CD4-positive, alpha-beta memory T cell (primary cell): ENCODE measurements around the gene DENND10. TPM values are rescaled to one million over a fixed set of nuclear protein-coding genes. Genes with fewer than 3 reads are reported as not detected.
A peak's percentile ranks its signal among the peaks of the same experiment; 100 is the strongest.
"Not testable (repeated sequence)": the region's sequence is repeated elsewhere in the genome, so short reads cannot be mapped to it uniquely, and the experiment has no call there.

Experiments
- CTCF ChIA-PET: fragments of 350-600 bp; sonication (Branson Sonifier 250); formaldehyde crosslinking; loops from one replicate; lab custom pipeline; 2021; ENCODE audit warnings: inconsistent platforms; ENCODE audit not compliant: partially characterized antibody; lab: Charles Lee
- POLR2A ChIA-PET: fragments of 350-600 bp; sonication (Branson Sonifier 250); formaldehyde crosslinking; loops from one replicate; lab custom pipeline; 2021; ENCODE audit not compliant: partially characterized antibody; lab: Charles Lee
- DNase-seq, 5 donors: peaks; one replicate each; pipeline versions ENCODE4 v3.0.0 to v3.0.0-alpha.2; 2020 to 2022; ENCODE audit warnings: mixed read lengths in 1 of 5
- H3K27ac ChIP-seq: one replicate; pipeline ENCODE4 v1.7.0; 2013; ENCODE audit warnings: low read depth, low read length
- H3K27me3 ChIP-seq: 2 replicates; pipeline ENCODE4 v1.7.0; 2013; ENCODE audit warnings: mild to moderate bottlenecking, low read length, moderate library complexity; ENCODE audit not compliant: insufficient read depth
- H3K36me3 ChIP-seq: 2 replicates; pipeline ENCODE4 v1.7.0; 2013; ENCODE audit warnings: mild to moderate bottlenecking, low read length, moderate library complexity; ENCODE audit not compliant: insufficient read depth
- H3K4me1 ChIP-seq: 2 replicates; pipeline ENCODE4 v1.7.0; 2013; ENCODE audit warnings: mild to moderate bottlenecking, low read length, moderate library complexity; ENCODE audit not compliant: insufficient read depth
- H3K4me3 ChIP-seq, 2 donors: one replicate each; pipeline ENCODE4 v1.7.0; 2013; ENCODE audit warnings: low read length in 2 of 2, mild to moderate bottlenecking in 1 of 2
- H3K9me3 ChIP-seq, 2 donors: one replicate each; pipeline ENCODE4 v1.7.0; 2013; ENCODE audit warnings: low read length in 2 of 2, control low read depth in 1 of 2; ENCODE audit not compliant: control insufficient read depth in 1 of 2
- H3K27ac Mint-ChIP-seq, 7 donors: one replicate each; pipeline ENCODE4 v1.8.0; 2020 to 2021; ENCODE audit warnings: mixed read lengths in 7 of 7, mild to moderate bottlenecking in 6 of 7, inconsistent platforms in 3 of 7, moderate library complexity in 3 of 7
- H3K27me3 Mint-ChIP-seq, 2 donors: one replicate each; pipeline ENCODE4 v1.8.0; 2020 to 2021; ENCODE audit warnings: mixed read lengths in 2 of 2
- H3K36me3 Mint-ChIP-seq, 2 donors: one replicate each; pipeline ENCODE4 v1.8.0; 2020 to 2021; ENCODE audit warnings: mixed read lengths in 2 of 2, inconsistent platforms in 1 of 2, mild to moderate bottlenecking in 1 of 2
- H3K4me1 Mint-ChIP-seq, 4 donors: one replicate each; pipeline ENCODE4 v1.8.0; 2020 to 2021; ENCODE audit warnings: mixed read lengths in 4 of 4, mild to moderate bottlenecking in 1 of 4
- H3K4me3 Mint-ChIP-seq, 8 donors: one replicate each; pipeline ENCODE4 v1.8.0; 2020 to 2021; ENCODE audit warnings: mixed read lengths in 8 of 8, mild to moderate bottlenecking in 7 of 8, moderate library complexity in 6 of 8, inconsistent platforms in 3 of 8
- H3K9me3 Mint-ChIP-seq, 8 donors: one replicate each; pipeline ENCODE4 v1.8.0; 2020 to 2021; ENCODE audit warnings: mixed read lengths in 8 of 8, mild to moderate bottlenecking in 5 of 8, inconsistent platforms in 3 of 8, moderate library complexity in 1 of 8
- intact Hi-C: fragments of 100-400 bp; cut with micrococcal nuclease; formaldehyde crosslinking; loops from one replicate; pipeline ENCODE4 v1.15.1; 2023
- polyA plus RNA-seq, 2 donors: library from polyadenylated mRNA; unstranded; fragments of 300-500 nt; fragmentation: Illumina TruSeq; gene quantifications; one replicate each; pipeline ENCODE4 v1.2.3, GENCODE V29; 2021
- total RNA-seq, 2 experiments: library from RNA; stranded (reverse); gene quantifications; one replicate each; pipeline ENCODE4 v1.2.3, GENCODE V29; 2021

The DENND10 gene
- total and polyA plus RNA-seq, 4 experiments from 2014 or later: 48.0 to 76.7 (median 54.1) TPM

- Mint-ChIP-seq H3K4me1 (peaks cover 25 to 43% (median 35%) of the 10 kb centered on the region in 4 donors), H3K9me3 (peaks cover 0 to 5% (median 0%) of the 10 kb centered on the region in 8 donors), H3K4me3 (no peak overlapping the region), H3K27me3 (no peaks in the 10 kb centered on the region), H3K27ac (no peak overlapping the region), H3K36me3 (peaks cover 0 to 8% of the 10 kb centered on the region in 2 donors)
- ChIA-PET CTCF (interaction anchor here (0.7 kb wide), 2 partner anchors 9 to 405 kb away, joined by 3 to 4 read pairs; no protein-coding TSS in a partner anchor), POLR2A (interaction anchor here (8.8 kb wide), 1 partner anchor 18 kb away, joined by 179 read pairs; the partner anchor contains the start of gene DENND10)
- H3K4me1 ChIP-seq: peaks cover 20% of the 10 kb centered on the region
- no peak overlapping the region for H3K27ac ChIP-seq
- intact Hi-C loops: loop anchor here (10.0 kb wide), 1 partner anchor 510 kb away; the partner anchor contains the start of gene TIAL1
- no peak for DNase-seq
- H3K9me3 ChIP-seq: no peaks in the 10 kb centered on the region
- no peak overlapping the region for H3K4me3 ChIP-seq
- H3K27me3 ChIP-seq: no peaks in the 10 kb centered on the region
- no peaks in the 10 kb centered on the region for H3K36me3 ChIP-seq
Observed at GRCh38 chr10:119084896-119085295, 19.0 kb upstream of the DENND10 start.

GRCh38 chr10:119087271-119087882, 16.5 kb upstream of the DENND10 start:
- H3K27me3 ChIP-seq: no peaks in the 10 kb centered on the region
- intact Hi-C loops: loop anchor here (10.0 kb wide), 1 partner anchor 507 kb away; the partner anchor contains the start of gene TIAL1
- ChIA-PET POLR2A (interaction anchor here (1.3 to 9.5 kb wide), 2 partner anchors 16 to 17 kb away, joined by 4 to 169 read pairs; partner anchors contain the start of gene DENND10), CTCF (no interaction called here)
- Mint-ChIP-seq H3K9me3 (peaks cover 0 to 2% (median 0%) of the 10 kb centered on the region in 8 donors), H3K27ac (peak overlapping the region in 6 of 7 donors; percentile 3 to 88 (median 68)), H3K36me3 (no peaks in the 10 kb centered on the region), H3K4me1 (peaks cover 36 to 56% (median 47%) of the 10 kb centered on the region in 4 donors), H3K4me3 (peak overlapping the region in 1 of 8 donors; percentile 21), H3K27me3 (no peaks in the 10 kb centered on the region)
- no peak overlapping the region for H3K4me3 ChIP-seq
- H3K9me3 ChIP-seq: no peaks in the 10 kb centered on the region
- DNase-seq: no peak
- peaks cover 33% of the 10 kb centered on the region for H3K4me1 ChIP-seq
- H3K36me3 ChIP-seq: no peaks in the 10 kb centered on the region
- H3K27ac ChIP-seq: no peak overlapping the region

- no peaks in the 10 kb centered on the region for H3K27me3 Mint-ChIP-seq
- no peaks in the 10 kb centered on the region for H3K9me3 ChIP-seq
- peak; percentile 72 to 80 (median 79) for DNase-seq
- no peaks in the 10 kb centered on the region for H3K27me3 ChIP-seq
- peak overlapping the region; percentile 72 for H3K27ac ChIP-seq
- H3K4me1 ChIP-seq: peaks cover 60% of the 10 kb centered on the region
- H3K36me3 ChIP-seq: no peaks in the 10 kb centered on the region
- ChIA-PET CTCF (interaction anchor here (0.6 to 2.9 kb wide), 4 partner anchors 9 to 24 kb away, joined by 5 to 24 read pairs (median 9); partner anchors contain the start of genes DENND10 and EIF3A), POLR2A (interaction anchor here (0.5 to 9.5 kb wide), 13 partner anchors 10 to 452 kb away, joined by 3 to 169 read pairs (median 7); partner anchors contain the start of genes DENND10, EIF3A, NANOS1 and RGS10)
- H3K9me3 Mint-ChIP-seq: peaks cover 0 to 4% (median 0%) of the 10 kb centered on the region in 8 donors
- peak overlapping the region in 1 of 2 donors; percentile 36 for H3K4me3 ChIP-seq
- no peaks in the 10 kb centered on the region for H3K36me3 Mint-ChIP-seq
- peak overlapping the region; percentile 72 to 89 (median 82) for H3K4me3 Mint-ChIP-seq
- intact Hi-C loops: loop anchor here (2.0 kb wide), 1 partner anchor 89 kb away; the partner anchor contains the start of gene PRDX3
- peaks cover 36 to 71% (median 52%) of the 10 kb centered on the region in 4 donors for H3K4me1 Mint-ChIP-seq
- H3K27ac Mint-ChIP-seq: peak overlapping the region; percentile 91 to 100 (median 100)
Observed at GRCh38 chr10:119090026-119090795, 13.7 kb upstream of the DENND10 start.

- intact Hi-C loops: loop anchor here (1.0 to 2.0 kb wide), 3 partner anchors 11 to 88 kb away; partner anchors contain the start of genes DENND10, EIF3A and PRDX3
- Mint-ChIP-seq H3K27ac (peak overlapping the region; percentile 91 to 100 (median 100)), H3K9me3 (peaks cover 0 to 4% (median 0%) of the 10 kb centered on the region in 8 donors), H3K27me3 (no peaks in the 10 kb centered on the region), H3K4me3 (peak overlapping the region; percentile 72 to 89 (median 82)), H3K4me1 (peaks cover 39 to 73% (median 55%) of the 10 kb centered on the region in 4 donors), H3K36me3 (no peaks in the 10 kb centered on the region)
- Histone ChIP-seq H3K36me3 (no peaks in the 10 kb centered on the region), H3K27ac (peak overlapping the region; percentile 72), H3K4me3 (peak overlapping the region in 1 of 2 donors; percentile 36), H3K9me3 (no peaks in the 10 kb centered on the region), H3K4me1 (peaks cover 67% of the 10 kb centered on the region), H3K27me3 (no peaks in the 10 kb centered on the region)
- POLR2A ChIA-PET: interaction anchor here (0.6 to 9.5 kb wide), 14 partner anchors 11 to 413 kb away, joined by 3 to 169 read pairs (median 6); partner anchors contain the start of genes DENND10, EIF3A, NANOS1 and SFXN4
- CTCF ChIA-PET: interaction anchor here (1.4 to 2.9 kb wide), 3 partner anchors 10 to 13 kb away, joined by 7 to 24 read pairs (median 11); partner anchors contain the start of genes DENND10 and EIF3A
- peak; percentile 81 to 88 (median 84) for DNase-seq
Observed at GRCh38 chr10:119090968-119091367, 12.9 kb upstream of the DENND10 start.

- Mint-ChIP-seq H3K9me3 (peaks cover 0 to 4% (median 0%) of the 10 kb centered on the region in 8 donors), H3K4me3 (peak overlapping the region in 5 of 8 donors; percentile 8 to 65 (median 38)), H3K36me3 (no peaks in the 10 kb centered on the region), H3K4me1 (peaks cover 27 to 62% (median 41%) of the 10 kb centered on the region in 4 donors), H3K27ac (peak overlapping the region; percentile 54 to 94 (median 90)), H3K27me3 (no peaks in the 10 kb centered on the region)
- ChIA-PET CTCF (interaction anchor here (0.7 to 2.5 kb wide), 4 partner anchors 9 to 47 kb away, joined by 3 to 10 read pairs (median 6); partner anchors contain the start of gene DENND10), POLR2A (interaction anchor here (0.6 to 9.5 kb wide), 5 partner anchors 8 to 202 kb away, joined by 3 to 169 read pairs (median 9); partner anchors contain the start of genes DENND10 and EIF3A)
- Histone ChIP-seq H3K27ac (no peak overlapping the region), H3K9me3 (no peaks in the 10 kb centered on the region), H3K27me3 (no peaks in the 10 kb centered on the region), H3K4me1 (peaks cover 62% of the 10 kb centered on the region), H3K4me3 (no peak overlapping the region), H3K36me3 (no peaks in the 10 kb centered on the region)
- intact Hi-C loops: no loop called here
- DNase-seq: peak in 3 of 5 donors; percentile 32 to 60 (median 38)
Observed at GRCh38 chr10:119095640-119096039, 8.3 kb upstream of the DENND10 start.

GRCh38 chr10:119096641-119097415, 7.1 kb upstream of the DENND10 start:
- peaks cover 61% of the 10 kb centered on the region for H3K4me1 ChIP-seq
- H3K36me3 Mint-ChIP-seq, H3K4me3 ChIP-seq, intact Hi-C loops, H3K27me3 Mint-ChIP-seq, H3K27me3 ChIP-seq, H3K27ac ChIP-seq, H3K36me3 ChIP-seq, H3K9me3 ChIP-seq, DNase-seq, H3K9me3 Mint-ChIP-seq, H3K4me3 Mint-ChIP-seq: not testable (repeated sequence)
- ChIA-PET CTCF (interaction anchor here (1.2 to 2.5 kb wide), 2 partner anchors 10 to 14 kb away, joined by 3 to 9 read pairs; no protein-coding TSS in a partner anchor), POLR2A (interaction anchor here (1.7 to 9.5 kb wide), 4 partner anchors 6 to 34 kb away, joined by 3 to 169 read pairs (median 28); partner anchors contain the start of genes DENND10 and EIF3A)
- peak overlapping the region in 4 of 7 donors; percentile 90 to 94 (median 92) for H3K27ac Mint-ChIP-seq
- peaks cover 27 to 60% (median 41%) of the 10 kb centered on the region in 4 donors for H3K4me1 Mint-ChIP-seq
